GM12878 (cell line): ENCODE data around the gene FHL2.

ENCODE experiments used
- BACH1 ChIP-seq: fragments of 450-650 bp; IDR thresholded peaks from 2 replicates; pipeline ENCODE4 v1.6.1; 2017; ENCODE audit warnings: mild to moderate bottlenecking, borderline replicate concordance
- CBFB ChIP-seq: IDR thresholded peaks from 2 replicates; pipeline ENCODE4 v1.6.1; 2016; ENCODE audit warnings: antibody characterized with exemption, low read depth
- CEBPB ChIP-seq, 2 experiments: fragments of 150-350 bp in 1 of 2; IDR thresholded peaks; 2 replicates each; pipeline ENCODE4 v1.6.1; 2012 to 2014; ENCODE audit warnings: low read depth in 2 of 2, low read length in 2 of 2, borderline replicate concordance in 1 of 2, inconsistent platforms in 1 of 2
- CHD2 ChIP-seq: IDR thresholded peaks from 2 replicates; pipeline ENCODE4 v1.6.1; 2011; ENCODE audit warnings: low read depth, low read length, improper control_type of control experiment, borderline replicate concordance
- CTCF ChIP-seq, 3 experiments: IDR thresholded peaks in 2 of 3; conservative IDR thresholded peaks in 1 of 3; 2 replicates each; pipeline ENCODE4 v1.5.1; 2011; ENCODE audit warnings: low read depth in 3 of 3, low read length in 3 of 3, mild to moderate bottlenecking in 3 of 3, control low read depth in 2 of 3, moderate library complexity in 2 of 3, inconsistent platforms in 1 of 3, mixed read lengths in 1 of 3; ENCODE audit not compliant: control insufficient read depth in 2 of 3, insufficient read depth in 1 of 3; ENCODE audit errors: extremely low read depth in 1 of 3
- EZH2 ChIP-seq: IDR thresholded peaks from 2 replicates; pipeline ENCODE4 v1.6.1; 2012; ENCODE audit warnings: low read depth, mild to moderate bottlenecking, control low read depth, inconsistent platforms, low read length, borderline replicate concordance; ENCODE audit not compliant: control insufficient read depth
- NFYA ChIP-seq: IDR thresholded peaks from 2 replicates; pipeline ENCODE4 v1.6.1; 2011; ENCODE audit warnings: low read depth, mild to moderate bottlenecking, low read length, improper control_type of control experiment, borderline replicate concordance
- YY1 ChIP-seq: IDR thresholded peaks from 2 replicates; pipeline ENCODE4 v1.6.1; 2011; ENCODE audit warnings: low read depth, mild to moderate bottlenecking, low read length
- ZNF24 ChIP-seq: fragments of 450-650 bp; IDR thresholded peaks from 2 replicates; pipeline ENCODE4 v1.6.1; 2017; ENCODE audit warnings: antibody characterized with exemption, mild to moderate bottlenecking
- ZNF274 ChIP-seq: IDR thresholded peaks from one replicate; pipeline ENCODE4 v1.8.0; 2011; ENCODE audit not compliant: insufficient read length, insufficient read depth
- TF ChIP-seq, protein P1 (sequence below): IDR thresholded peaks from 2 replicates; pipeline ENCODE4 v1.6.1; 2012; ENCODE audit warnings: mild to moderate bottlenecking, low read depth, low read length
- TF ChIP-seq, protein P2 (sequence below): IDR thresholded peaks from 2 replicates; pipeline ENCODE4 v1.6.1; 2012; ENCODE audit warnings: low read depth, low read length, improper control_type of control experiment

GRCh38 chr2:105384216-105384615 is 14.6 kb downstream of the FHL2 start:
- TF ChIP-seq CEBPB (IDR thresholded peaks at IDR 0.05; ENCODE audit: borderline replicate concordance in 1 of 2, low read depth in 2 of 2, low read length in 2 of 2) (no peak), BACH1 (no peak), CTCF (IDR thresholded peaks at IDR 0.05 in 2 of 3, conservative IDR thresholded peaks at IDR 0.05 in 1 of 3; ENCODE audit: control insufficient read depth in 2 of 3, extremely low read depth in 1 of 3, insufficient read depth in 1 of 3, low read depth in 3 of 3, low read length in 3 of 3) (no peak), EZH2 (no peak), YY1 (no peak), CBFB (no peak), NFYA (no peak), ZNF274 (no peak), CHD2 (no peak), ZNF24 (no peak)
- TF ChIP-seq, protein P1, sequence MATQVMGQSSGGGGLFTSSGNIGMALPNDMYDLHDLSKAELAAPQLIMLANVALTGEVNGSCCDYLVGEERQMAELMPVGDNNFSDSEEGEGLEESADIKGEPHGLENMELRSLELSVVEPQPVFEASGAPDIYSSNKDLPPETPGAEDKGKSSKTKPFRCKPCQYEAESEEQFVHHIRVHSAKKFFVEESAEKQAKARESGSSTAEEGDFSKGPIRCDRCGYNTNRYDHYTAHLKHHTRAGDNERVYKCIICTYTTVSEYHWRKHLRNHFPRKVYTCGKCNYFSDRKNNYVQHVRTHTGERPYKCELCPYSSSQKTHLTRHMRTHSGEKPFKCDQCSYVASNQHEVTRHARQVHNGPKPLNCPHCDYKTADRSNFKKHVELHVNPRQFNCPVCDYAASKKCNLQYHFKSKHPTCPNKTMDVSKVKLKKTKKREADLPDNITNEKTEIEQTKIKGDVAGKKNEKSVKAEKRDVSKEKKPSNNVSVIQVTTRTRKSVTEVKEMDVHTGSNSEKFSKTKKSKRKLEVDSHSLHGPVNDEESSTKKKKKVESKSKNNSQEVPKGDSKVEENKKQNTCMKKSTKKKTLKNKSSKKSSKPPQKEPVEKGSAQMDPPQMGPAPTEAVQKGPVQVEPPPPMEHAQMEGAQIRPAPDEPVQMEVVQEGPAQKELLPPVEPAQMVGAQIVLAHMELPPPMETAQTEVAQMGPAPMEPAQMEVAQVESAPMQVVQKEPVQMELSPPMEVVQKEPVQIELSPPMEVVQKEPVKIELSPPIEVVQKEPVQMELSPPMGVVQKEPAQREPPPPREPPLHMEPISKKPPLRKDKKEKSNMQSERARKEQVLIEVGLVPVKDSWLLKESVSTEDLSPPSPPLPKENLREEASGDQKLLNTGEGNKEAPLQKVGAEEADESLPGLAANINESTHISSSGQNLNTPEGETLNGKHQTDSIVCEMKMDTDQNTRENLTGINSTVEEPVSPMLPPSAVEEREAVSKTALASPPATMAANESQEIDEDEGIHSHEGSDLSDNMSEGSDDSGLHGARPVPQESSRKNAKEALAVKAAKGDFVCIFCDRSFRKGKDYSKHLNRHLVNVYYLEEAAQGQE = no peak
- TF ChIP-seq, protein P2, sequence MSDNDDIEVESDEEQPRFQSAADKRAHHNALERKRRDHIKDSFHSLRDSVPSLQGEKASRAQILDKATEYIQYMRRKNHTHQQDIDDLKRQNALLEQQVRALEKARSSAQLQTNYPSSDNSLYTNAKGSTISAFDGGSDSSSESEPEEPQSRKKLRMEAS = no peak
